GM19238 (cell line): ENCODE measurements around the gene MRPL40.
"Not testable (repeated sequence)": the region's sequence is repeated elsewhere in the genome, so short reads cannot be mapped to it uniquely, and the experiment has no call there.

Experiments used
- DNase-seq: peaks from one replicate; pipeline ENCODE4 v3.0.0; 2011; ENCODE audit warnings: low spot score; ENCODE audit not compliant: insufficient read length

The MRPL40 gene

DNA sequence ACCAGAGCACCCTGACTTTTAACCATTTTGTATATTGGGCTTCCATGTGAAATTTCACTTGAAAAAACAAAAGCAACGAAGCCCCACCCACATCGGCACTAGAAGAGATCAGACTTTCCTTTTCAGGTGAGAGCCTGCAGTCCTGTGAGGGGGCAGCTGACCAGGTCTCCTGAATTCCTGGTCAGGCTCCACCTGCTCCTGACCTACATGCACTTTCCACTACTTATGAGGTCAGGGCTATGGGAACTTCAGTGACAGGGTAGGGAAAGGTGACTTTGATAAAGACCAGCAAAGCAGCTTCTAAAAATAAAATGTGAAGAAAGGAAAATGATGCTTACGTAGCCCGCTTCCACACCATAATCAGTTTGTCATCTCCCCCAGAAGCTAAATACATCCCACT is 25.5 kb upstream of the MRPL40 start:
- no peak for DNase-seq

DNA sequence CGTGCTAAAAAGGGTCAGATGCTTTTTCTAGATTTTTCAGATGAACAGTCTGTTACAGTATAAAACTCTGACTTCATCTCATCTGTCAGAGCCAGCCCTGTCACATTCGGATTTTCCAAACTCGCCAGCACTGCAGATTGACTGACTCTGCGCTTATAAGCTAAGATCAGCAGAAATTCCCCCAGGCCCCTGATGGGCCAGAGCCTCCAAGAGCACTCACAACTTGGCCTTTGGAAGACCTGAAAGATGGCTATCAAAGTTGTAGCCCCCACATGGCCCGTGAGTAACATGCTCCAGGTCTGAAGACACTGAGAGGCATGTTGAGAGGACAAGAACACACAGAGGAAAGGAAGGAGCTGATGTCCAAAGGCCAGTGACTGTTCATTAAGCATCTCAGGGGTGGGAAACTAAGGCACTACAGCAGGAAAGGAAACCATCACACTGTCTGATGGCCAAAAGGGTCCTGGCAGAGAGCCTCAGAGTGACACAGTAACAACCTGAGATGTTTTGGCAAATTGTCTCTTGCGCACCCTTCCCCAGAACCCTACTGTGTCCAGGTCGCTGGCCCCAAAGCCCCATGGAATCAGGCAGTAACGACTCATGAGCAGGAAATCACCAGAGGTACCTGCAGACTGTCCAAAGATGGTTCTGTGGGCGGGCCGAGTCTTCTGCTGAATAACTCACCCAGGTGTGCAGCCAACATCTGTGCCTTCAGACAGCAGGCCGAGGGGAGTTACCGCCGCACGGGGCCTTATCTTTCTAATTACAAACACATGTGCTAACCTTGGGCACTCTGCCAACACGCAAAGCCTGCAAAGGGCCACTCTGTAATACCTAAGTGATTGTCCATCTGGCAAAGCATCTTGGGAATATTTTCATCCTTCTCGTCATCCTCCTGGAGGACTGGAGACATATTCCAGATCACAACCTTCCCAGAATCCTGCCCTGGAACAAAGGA is 24.4 kb upstream of the MRPL40 start:
- DNase-seq, result no peak

DNA sequence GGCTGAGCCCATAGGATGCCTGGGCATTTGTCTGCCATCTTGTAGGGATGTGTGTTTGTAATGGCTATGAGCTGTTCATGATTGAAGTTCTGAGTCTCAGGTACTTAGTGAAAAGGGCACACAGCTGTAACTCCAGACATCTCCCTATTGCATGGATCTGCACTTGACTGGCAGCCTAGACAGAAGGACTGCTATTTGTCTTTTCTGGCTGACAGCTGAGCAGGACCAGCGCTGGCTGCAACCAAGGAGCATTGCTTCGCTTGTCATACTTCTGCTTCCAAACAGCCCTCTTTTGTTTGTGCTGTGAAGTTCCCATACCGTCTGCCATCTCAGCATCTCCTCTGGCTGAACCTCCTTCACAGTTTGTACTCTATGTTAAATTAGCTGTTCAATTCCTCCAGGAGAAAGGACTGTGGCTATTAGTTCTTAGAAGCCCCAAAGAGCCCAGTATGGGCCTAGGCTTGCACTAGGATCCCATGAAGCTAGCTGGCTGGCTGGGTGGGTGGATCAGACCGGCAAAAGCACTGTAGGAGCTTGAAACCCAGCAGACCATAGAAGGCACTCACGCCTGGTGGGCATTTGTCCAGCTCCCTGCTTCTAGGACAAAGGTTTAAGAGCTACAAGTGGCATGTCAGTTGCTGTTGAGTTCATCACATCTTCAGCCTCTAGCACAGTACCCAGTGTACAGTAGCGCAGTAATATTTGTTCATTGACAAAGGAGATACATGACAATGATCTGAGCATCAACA is 21.2 kb upstream of the MRPL40 start:
- no peak for DNase-seq

DNA sequence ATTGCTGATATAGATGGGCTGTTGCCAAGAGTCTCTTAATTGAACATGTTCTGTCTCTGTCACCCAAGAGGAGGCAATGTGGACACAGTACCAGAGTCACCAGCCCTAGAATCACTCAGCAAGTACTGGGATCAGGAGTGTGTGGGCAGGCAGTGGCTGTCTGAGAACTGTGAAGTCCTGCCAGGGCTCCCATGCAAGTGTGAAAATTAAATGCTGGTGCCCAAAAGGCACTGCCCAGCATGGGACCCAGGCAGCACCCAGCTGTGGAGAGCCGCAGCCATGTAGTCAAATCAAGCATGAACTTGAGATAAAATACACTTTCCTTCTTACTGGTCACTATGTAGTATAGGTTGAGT is 20.7 kb upstream of the MRPL40 start:
- DNase-seq, result no peak

DNA sequence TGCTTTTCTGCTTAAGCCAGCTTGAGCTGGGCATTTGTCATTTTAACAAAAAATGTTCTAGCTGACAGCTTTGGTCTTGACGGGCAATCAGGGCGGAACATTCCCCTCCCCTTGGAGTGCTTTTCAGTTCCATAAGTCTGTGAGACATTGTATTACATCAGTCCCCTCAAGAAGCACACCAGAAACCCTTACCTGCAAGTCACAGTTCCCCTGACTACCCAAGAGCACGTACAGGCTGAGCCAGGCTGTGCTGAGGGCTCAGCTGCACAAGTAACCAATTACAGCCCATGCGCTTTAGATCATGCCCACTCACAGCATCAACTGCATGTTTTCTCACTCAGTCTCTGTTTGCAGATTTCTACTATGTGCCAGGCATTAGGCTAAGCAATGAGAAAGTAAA is 19.9 kb upstream of the MRPL40 start:
- no peak for DNase-seq

DNA sequence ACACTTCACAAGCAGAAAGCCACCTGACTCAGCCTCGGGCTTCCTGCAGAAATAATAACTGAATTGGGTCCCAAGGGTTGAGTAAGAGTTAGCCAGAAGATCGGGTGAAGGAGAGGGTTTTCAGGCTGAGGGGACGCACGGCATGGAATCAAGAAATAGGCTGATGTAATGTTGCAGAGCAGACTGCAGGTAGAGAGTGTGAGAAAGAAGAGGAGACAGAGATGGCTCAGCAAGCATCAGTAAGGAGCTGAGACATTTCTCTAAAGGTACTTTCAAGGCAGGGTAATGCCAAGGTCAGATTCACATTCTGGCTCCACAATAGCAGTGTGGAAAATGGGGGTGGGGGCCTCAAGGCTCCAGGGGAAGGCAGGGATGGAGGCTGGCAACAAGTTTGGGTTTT is 19.4 kb upstream of the MRPL40 start:
- no peak for DNase-seq

DNA sequence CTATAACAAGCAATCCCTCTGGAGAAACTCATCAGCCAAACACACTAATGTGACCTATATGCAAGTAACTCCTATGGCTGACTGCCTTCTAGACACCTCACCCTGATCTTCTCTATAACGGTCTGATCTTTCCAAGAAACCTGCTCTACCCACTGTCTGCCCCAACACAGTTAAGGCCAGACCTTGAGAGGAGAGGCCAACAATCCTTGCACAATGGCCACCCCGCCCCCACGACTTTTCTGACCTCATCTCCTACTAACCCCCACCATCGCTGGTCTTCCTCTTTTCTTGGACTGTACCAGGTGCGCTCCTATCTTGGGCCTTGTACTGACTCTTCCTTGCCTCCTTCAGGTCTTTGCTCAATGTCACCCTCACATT is 13.3 kb upstream of the MRPL40 start:
- no peak for DNase-seq

DNA sequence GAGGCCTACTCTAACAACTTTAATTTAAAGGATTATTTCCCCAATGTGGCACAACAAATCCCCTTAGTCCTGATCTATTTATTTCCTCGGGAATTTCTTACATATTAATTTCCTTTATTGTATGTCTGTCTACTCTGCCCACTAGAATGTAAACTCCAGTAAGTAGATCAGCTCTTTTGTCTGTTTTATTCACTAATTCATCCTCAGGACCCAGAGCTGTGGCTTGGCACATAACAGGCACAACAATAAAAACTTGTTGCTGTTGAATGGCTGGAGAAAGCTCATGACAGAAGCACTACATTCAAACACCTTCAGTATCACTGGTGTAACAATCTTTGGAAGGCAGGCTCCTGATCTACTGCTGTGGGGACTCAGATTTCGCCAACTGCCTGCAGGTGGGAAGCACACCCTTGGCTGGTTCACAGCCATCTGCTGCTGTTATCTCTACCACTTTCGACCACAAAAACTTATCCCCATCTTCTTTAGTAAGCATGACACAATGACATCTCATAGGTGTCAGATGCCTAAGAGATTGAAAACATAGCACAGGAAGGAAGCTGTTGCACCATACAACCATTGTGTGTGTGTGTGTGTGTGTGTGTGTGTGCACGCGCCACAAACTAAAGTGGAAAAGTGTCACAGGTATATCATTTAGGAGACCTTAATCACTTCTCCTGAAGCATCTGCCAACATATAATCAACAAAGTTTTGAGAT is 12.7 kb upstream of the MRPL40 start:
- peak; percentile 30 for DNase-seq

DNA sequence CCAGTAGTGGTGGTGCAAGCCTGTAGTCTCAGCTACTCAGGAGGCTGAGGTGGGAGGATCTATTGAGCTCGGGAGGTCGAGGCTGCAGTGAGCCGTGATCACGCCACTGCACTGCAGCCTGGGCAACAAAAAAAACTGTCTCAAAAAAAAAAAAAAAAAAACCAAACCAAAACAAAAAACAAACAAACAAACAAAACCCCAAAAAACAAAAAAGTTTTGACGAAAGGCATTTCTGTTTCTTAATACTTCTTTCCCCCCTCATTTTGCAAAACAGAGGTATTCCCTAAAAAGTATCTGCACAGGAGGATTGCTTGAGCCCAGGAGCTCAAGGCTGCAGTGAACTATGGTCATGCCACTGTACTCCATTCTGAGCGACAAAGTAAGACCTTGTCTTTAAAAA is 12.0 kb upstream of the MRPL40 start:
- DNase-seq, result no peak

DNA sequence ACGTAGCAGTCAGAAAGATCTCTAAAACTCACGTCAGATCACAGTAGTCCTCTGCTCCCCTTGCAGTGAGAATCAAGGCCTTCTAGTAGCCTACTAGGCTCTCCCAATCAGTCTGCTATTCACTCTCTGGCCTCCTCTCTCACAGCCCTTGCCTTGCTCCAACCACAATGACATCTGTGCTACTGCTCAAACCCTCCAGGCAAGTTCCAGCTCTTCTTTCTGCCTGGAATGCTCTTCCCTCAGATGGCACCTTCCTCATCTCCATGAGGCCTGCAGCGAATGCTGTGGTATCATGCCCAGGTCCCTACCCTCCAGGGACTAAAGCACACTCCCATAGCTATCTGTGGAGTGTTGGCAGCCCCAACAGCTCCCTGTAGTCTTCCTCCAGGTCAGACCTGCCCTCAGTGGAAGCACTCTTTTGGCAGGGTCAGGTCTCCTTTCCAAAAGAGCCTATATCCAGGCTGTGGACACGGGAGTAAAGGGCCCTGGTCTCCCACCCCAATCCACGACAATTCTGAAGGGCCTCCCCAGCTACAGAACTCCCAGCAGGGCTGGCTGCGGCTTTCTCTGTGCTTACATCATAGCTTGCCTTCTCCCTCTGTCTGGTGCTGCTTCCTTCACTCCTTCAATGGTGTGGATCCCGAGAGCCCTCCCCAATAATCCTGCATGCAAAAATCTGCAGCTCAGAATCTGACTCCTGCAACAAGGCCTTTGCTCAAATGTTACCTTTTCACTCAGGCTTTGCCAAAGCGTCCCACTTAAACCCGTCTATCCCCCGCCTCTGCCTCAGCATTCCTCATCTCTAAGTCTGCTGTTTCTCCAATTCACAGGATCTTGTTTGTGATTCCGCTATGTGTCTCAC is 9.7 kb upstream of the MRPL40 start:
- no peak for DNase-seq

DNA sequence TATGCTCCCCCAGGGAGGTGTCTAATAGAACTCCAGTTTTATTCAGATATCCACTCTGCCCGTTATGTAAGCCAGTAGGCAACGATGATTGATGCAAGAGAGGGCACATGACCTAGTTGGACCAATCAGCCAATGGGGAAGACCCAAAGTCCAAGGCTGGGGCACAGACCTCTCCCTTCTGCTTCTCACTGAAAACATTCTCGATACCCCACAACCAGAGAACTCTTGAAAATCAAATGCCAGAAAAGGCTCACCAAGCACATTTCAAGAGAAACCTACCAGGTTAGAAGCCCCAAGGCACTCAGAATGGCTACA is 8.2 kb upstream of the MRPL40 start:
- no peak for DNase-seq

DNA sequence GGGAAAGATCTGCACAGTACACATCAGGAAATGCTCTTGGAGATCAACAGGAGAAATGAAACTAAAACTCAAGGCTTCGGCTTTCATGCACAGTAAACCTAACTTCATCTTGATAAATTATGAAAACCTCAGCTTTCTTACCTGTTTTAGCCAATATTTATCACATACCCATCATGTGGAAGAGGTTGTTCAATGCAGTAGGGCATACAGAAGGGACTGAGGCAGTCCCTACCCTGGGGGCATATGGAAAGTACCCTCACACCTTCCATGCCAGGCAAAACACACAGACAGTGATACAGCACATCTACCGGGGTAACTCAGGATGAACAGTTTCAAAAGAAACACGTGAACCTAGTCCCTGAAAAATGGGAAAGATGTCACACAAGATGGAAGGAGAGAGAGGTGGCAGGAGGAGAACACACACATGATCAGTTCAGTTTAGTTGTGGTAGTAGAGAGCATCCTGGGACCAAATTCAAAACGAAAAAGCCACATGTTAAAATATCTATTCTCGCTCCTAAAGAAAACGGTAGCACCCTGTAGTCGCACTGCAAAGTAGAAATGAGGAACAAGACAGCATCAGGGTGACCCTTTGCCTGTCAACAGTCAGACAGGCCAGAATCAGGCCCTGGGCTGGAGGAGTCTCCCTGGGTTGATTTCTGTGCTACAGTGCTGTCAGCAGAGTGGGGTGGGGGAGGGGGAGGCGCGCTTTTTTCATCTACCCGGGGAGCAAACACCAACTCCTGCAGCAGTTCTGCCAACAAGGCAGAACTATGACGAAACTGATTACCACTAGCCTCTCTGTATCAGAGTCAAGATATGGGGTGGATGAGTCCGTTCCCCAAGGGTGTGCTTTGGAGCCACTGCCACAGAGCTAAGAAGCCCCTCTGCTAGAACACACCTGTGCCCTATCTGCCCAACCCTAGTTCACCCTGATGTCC is 2.1 kb upstream of the MRPL40 start:
- DNase-seq, result peak; percentile 21

DNA sequence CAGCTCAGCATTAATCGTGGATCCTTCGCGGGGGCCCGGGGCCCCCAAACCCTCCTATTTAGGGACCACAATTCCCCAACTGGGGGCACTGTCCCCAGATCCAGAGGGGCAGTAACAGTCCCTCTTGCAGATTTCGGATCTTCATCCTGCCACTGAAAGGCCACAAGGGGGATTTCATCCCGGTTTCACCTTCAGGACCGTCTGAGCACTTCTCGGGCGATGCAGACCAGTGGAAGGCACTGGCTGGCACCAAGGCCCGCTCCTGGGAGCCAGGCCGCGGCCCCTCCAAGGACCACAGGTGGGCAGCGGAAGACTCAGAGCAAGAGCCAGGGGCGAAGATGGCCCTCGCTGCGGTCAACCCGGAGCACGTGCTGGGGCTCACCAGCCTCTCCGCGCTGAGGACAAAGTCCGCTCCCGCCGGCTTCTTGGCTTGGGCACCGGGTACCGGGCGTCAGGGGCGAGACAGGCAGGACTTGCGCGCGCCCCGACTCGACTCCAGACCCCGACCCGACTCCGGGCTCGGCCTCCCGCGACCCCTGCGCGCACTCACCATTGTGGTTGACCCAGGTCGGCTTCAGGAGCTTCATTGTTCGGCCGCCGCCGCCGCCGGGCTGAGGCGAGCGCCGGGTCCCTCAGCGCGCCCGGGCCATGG is 1.3 kb upstream of the MRPL40 start:
- DNase-seq, result peak; percentile 8

DNA sequence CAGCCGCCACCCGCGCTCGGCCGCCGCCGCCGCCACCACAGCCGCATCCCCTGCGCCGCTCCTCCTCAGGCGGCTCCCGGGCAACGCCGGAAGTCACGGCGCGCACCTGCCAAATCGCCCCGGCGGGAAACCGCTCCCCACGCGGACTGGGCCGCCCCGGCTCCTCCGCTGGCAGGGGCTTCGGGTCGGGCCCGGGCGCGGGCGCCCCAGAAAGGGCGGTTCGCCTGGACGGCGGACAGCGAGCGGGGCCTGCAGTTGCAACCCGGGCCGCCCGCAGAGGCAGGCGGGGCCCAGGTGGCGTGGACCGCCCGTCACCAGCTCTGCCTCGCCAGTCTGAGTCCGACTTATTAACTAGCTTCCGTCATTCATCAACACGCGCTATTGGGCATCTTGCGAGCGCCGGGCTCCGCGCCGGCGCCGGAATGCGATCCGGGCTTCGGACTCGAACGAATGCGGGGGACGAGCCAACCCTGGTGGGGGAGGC is 654 bp upstream of the MRPL40 start, which contains the start of gene HIRA:
TSS of gene HIRA (minus strand) at position 85 of the 484 bp plus-strand sequence. CDS start 257 bp downstream, outside the sequence.
- peak; percentile 74 for DNase-seq

DNA sequence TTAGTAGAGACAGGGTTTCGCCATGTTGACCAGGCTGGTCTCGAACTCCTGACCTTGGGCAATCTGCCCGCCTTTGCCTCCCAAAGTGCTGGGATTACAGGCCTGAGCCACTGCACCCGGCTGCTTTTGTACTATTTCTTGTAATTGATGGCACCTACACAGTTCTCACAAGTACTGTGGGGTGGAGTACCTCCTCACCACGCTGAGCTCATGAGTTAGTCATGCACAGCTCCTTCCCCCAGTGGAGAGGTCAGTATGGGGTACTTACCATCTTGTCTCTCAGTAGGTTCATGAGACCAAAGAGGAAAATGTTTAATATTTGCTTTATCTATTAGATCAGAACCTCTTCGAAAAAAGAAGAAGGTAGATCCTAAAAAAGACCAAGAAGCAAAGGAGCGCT is 2.1 kb downstream of the MRPL40 start:
- DNase-seq, result no peak

DNA sequence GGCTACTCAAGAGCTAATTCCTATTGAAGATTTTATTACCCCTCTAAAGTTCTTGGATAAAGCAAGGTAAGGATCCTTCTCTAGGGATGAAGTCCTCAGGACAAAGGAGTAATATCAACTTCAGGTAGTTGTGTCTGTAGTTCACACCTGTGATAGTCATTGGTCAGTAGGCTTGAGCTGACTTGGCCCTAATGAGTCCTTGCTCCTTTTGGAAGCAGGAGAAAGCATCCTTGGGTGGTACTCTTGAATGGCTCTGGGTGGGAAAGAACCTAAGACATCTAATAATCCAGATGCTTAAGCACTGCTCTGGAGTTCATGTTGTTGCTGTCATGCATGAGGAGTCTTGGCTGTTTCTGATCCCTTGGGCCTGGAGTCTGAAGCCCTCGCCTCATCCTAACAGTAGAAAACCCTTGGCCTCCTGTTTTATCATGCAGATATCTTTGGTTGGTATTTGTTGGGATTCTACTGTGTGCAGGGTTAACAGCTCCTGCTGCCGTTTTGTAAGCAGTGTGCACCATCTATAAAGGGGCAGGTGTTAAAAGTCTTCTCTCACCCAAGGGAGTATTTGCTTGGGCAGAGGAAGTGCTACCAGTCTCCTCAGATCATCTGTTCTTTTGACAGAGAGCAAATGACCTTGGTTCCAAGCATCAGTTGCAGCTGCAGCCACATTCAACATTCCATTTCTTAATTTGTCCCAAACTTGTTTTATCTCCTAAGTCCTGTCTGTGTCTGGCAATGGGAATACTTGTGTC is 2.7 kb downstream of the MRPL40 start:
- no peak for DNase-seq

DNA sequence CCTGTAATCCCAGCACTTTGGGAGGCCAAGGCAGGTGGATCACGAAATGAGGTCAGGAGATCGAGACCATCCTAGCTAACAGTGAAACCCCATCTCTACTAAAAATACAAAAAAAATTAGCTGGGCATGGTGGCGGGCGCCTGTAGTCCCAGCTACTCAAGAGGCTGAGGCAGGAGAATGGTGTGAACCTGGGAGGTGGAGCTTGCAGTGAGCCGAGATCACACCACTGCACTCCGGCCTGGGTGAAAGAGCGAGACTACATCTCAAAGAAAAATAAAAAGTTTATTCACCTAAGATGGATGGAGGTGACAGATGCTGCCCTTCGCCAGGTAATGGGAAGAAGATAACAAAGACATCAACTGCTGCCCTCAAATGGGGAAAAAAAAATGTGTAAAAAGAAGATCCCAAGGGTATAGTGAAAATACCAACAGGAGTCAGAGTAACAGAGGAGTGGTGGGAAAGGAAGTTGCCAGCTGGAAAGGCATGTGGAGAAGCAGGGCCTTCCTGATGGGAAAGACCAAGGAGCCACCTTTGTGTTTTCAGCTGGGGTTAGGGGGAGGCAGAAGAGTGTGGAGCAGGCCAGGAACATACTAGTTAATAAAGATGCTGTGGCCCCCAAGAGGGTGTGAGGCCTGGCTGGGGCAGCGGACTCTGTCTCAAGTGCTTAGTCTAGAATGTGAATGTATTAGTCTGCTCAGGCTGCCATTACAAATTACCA is 4.3 kb downstream of the MRPL40 start:
- not testable (repeated sequence) for DNase-seq

DNA sequence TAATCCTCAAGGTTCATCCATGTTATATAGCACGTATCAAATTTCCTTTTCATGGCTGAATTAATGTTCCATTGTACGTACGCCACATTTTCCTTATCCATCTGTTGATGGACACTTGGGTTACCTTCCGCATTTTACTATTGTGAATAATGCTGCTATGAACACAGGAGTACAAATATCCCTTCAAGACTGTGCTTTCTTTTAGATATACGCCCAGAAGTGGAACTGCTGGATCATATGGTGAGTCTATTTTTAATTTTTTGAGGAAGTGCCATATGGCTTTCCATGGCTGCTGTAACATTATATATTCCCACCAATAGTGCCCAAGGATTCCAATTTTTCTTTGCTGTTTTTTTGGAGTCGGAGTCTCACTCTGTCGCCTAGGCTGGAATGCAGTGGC is 6.0 kb downstream of the MRPL40 start:
- DNase-seq, result no peak
